AG09319 (cell line): ENCODE measurements around the gene FCHSD1.

Source experiments
- DNase-seq: peaks from one replicate; pipeline ENCODE4 v3.0.0-alpha.2; 2010; ENCODE audit warnings: low read depth; ENCODE audit errors: extremely low read depth
- CTCF ChIP-seq: IDR thresholded peaks from 2 replicates; pipeline ENCODE4 v1.5.1; 2011; ENCODE audit warnings: low read depth, mild to moderate bottlenecking, inconsistent platforms, low read length, moderate library complexity

Gene FCHSD1

GRCh38 chr5:141636413-141637122 lies 14.7 kb downstream of the FCHSD1 start, which contains the start of the genes HDAC3 and RELL2:
TSS of gene HDAC3 (minus strand) at chr5:141636849. CDS start at chr5:141636790, 59 bp downstream.
TSS of gene RELL2 (plus strand) at chr5:141636997. CDS start at chr5:141638226, 1,229 bp downstream.
- DNase-seq = peak; percentile 70
- TF ChIP-seq CTCF = no peak

DNA sequence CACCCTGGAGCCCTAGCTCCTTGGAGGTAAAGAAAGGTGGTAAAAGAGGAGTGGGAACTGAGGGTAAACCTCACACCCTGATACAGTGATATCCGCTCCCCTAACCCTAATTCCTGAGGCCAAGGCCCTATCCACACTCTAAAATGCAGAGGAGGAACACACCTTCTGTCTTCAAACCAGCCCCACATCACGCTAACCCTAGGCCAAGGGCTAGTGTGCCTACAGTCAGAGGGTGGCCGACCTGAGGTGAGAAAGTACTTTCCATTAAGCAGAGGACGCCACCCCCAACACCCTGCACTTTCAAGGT lies 15.2 kb downstream of the FCHSD1 start:
- DNase-seq = no peak
- TF ChIP-seq CTCF = no peak

DNA sequence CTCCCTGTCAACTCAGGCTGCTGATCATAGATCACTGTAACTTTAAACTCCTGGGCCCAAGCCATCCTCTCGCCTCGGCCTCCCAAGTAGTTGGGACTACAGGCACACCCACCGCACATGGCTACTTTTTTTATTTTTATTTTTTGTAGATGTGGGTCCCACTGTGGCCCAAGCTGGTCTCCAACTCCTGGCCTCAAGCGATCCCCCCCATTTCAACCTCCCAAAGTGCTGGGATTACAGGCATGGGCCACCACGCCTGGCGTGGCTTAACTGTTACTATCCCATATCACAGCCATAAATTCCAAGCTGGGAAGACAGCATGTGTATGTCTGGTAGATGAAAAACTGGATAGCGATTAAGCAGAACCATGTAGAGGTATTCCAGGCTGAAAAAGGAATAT lies 15.6 kb downstream of the FCHSD1 start:
- no peak for TF ChIP-seq CTCF
- no peak for DNase-seq

DNA sequence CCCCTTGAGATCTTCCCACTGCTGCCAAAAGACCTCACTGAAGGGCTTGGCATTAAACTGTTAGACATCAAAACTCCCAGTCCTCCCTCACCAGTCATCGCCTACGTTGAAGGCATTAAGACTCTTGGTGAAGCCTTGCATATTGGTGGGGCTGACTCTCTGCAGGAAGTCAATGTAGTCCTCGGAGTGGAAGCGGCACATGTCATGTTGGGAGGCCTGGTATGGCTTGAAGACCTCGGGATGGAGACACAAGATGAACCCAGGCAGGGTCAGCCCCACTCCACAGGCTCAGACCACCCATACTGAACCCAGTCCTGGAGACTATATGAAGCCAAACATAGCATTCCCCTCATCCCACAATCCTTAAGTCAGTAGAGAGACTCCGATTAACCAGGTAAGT lies 16.5 kb downstream of the FCHSD1 start:
- no peak for TF ChIP-seq CTCF

GRCh38 chr5:141633871-141634561 lies 17.2 kb downstream of the FCHSD1 start:
- no peak for TF ChIP-seq CTCF

More for the DNA sequence above, 16.5 kb downstream of the FCHSD1 start:
- no peak for DNase-seq

GRCh38 chr5:141632650-141633049 lies 18.6 kb downstream of the FCHSD1 start:
- no peak for DNase-seq
- TF ChIP-seq CTCF = no peak

More at GRCh38 chr5:141633871-141634561, 17.2 kb downstream of the FCHSD1 start:
- DNase-seq = no peak

GRCh38 chr5:141630570-141631140 lies 20.6 kb downstream of the FCHSD1 start:
- TF ChIP-seq CTCF = no peak

More at GRCh38 chr5:141630570-141631140, 20.6 kb downstream of the FCHSD1 start:
- no peak for DNase-seq
